ENCODE data around the gene NXPH3. TPM values are rescaled to one million over a fixed set of nuclear protein-coding genes. Genes with fewer than 3 reads are reported as not detected.

NXPH3 gene
- total and polyA plus RNA-seq, 10 of the 15 experiments (the other 5 are each of a cell fraction or from before 2014, with no cell fraction given): 0.08 to 0.35 (median 0.12) TPM; not detected in 2

DNA sequence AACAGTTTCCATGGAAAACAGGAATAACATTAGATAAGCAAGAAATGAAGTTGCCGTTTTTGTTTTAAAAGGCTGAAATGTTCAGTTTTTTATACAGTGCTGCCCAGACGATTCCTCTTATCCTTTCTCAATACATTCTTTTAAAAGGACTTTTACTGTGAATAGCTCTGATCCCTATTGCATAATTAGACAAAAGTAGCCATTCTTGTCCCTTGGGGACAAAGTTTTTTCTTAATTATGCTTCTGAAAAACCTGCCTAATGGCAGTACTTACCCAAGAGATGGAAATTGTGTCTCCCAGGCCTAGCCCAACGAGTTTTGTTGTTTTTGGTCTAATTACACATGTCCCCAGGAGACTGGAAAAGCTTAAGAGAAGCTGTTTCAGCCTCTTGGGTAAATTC, 27.6 kb downstream of the NXPH3 start:
- DNase-seq (ENCODE audit: low read depth, low spot score) (no peak), FAIRE-seq (no peak), ATAC-seq (no peak)
- WGBS (ENCODE audit: insufficient coverage, insufficient replicate concordance, low lambda C conversion rate, missing lambda C conversion rate): 96% methylated on average over 3 of the region's 3 CpGs
- H3K79me2 ChIP-seq (ENCODE audit: control insufficient read depth, insufficient read depth, low read length): no peaks in the 10 kb centered on the region
- in situ Hi-C loops (cut with MboI) (no loop called here), intact Hi-C loops (cut with micrococcal nuclease; ENCODE audit: unreplicated experiment) (no loop called here)
- ChIA-PET SMC1A (ENCODE audit: uncharacterized antibody, unreplicated experiment) (interaction anchor here (0.6 to 1.4 kb wide), 2 partner anchors 15 to 93 kb away, joined by 3 to 4 read pairs; no protein-coding TSS in a partner anchor), RAD21 (ENCODE audit: unreplicated experiment) (no interaction called here), CTCF (interaction anchor here (1.6 kb wide), 1 partner anchor 491 kb away, joined by 3 read pairs; no protein-coding TSS in a partner anchor), POLR2A (interaction anchor here (1.4 kb wide), 1 partner anchor 81 kb away, joined by 3 read pairs; no protein-coding TSS in a partner anchor)
- no TSS peak for BruUV-seq (replicated peaks)
- no peak overlapping the region for H3K27ac ChIP-seq (ENCODE audit: control insufficient read depth, insufficient read depth)
- no peak overlapping the region for H3K4me3 ChIP-seq
- no peak overlapping the region for H3K4me2 ChIP-seq (ENCODE audit: control insufficient read depth, insufficient read depth)
- no peak overlapping the region for H2AFZ ChIP-seq (ENCODE audit: control insufficient read depth, low read depth, low read length)
- H3K9me3 ChIP-seq (replicated peaks; ENCODE audit: control insufficient read depth, insufficient read depth, low read length): no peaks in the 10 kb centered on the region
- no peak for TF ChIP-seq SMC3 (IDR thresholded peaks at IDR 0.05; ENCODE audit: borderline replicate concordance, low read length)
- TF ChIP-seq BCL3 (IDR thresholded peaks at IDR 0.05; ENCODE audit: borderline replicate concordance, insufficient read depth, low read depth, low read length, poor library complexity, severe bottlenecking): no peak
- TF ChIP-seq CEBPB (IDR thresholded peaks at IDR 0.05; ENCODE audit: borderline replicate concordance in 1 of 2, low read depth in 2 of 2, low read length in 2 of 2): no peak
- no peak for TF ChIP-seq ZBTB11 (CRISPR knock-in tag; IDR thresholded peaks at IDR 0.05)
- H4K20me1 ChIP-seq (ENCODE audit: control insufficient read depth, insufficient read depth): no peaks in the 10 kb centered on the region
- no peaks in the 10 kb centered on the region for H3K4me1 ChIP-seq (ENCODE audit: control insufficient read depth, insufficient read depth, low read length)
- no peaks in the 10 kb centered on the region for H3K27me3 ChIP-seq (replicated peaks in 1 of 2; ENCODE audit: control insufficient read depth in 2 of 2, insufficient read depth in 2 of 2, low read length in 1 of 2)
- no peak overlapping the region for H3K9ac ChIP-seq (ENCODE audit: control insufficient read depth, insufficient read depth, low read length)
- H3K36me3 ChIP-seq (ENCODE audit: control insufficient read depth in 2 of 2, insufficient read depth in 2 of 2, low read length in 1 of 2): peaks cover 11 to 13% of the 10 kb centered on the region in 2 experiments

Data from GM12878 (cell line).